Glomerular visceral epithelial cell (primary cell): ENCODE measurements around the gene DDX60.
"Not testable (repeated sequence)": the region's sequence is repeated elsewhere in the genome, so short reads cannot be mapped to it uniquely, and the experiment has no call there.

ENCODE experiments used
- DNase-seq: peaks from one replicate; pipeline ENCODE4 v3.0.0-alpha.2; 2016; ENCODE audit errors: extremely low spot score

Gene DDX60

DNA sequence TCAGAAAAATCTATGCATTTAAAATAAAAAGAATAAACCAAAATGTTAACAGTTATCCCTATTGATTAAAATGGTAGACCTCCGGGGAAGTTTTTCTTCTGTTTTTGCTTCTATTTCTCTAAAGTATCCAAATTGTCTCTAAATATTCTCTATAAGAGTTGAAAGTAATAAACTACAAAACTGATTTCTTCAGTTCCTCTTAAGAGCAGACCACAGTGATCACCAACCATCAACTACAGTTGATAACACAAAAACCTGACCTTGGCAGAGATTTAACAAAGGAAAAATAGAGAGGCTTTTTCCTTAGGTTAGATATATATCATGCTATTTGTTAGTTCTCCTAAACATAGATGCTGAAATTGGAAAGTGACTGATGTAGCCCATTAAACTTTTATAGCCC, 27.3 kb downstream of the DDX60 start:
- no peak for DNase-seq

- DNase-seq, result not testable (repeated sequence)
Observed at GRCh38 chr4:168285850-168286249, 32.7 kb downstream of the DDX60 start.

- no peak for DNase-seq
Observed at GRCh38 chr4:168279556-168279955, 39.0 kb downstream of the DDX60 start.

DNA sequence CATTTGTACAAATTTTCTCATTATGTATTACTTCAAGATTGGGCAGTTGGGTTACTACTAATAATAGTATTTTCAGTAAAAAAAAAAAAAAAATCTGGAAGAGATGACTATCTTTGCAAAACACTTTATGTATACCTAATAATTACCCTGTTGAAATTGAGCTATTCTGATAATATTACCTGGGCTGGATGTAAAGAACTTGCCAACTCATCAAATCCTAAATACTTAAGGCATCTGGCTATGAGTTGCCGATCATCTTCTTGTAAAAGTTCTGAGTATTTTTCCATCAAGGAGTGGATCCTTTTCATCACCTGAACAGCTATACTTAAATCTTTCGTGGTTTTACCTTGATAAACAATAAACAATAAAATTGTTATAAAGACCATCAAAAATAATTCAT, 42.7 kb downstream of the DDX60 start:
- DNase-seq, result no peak

DNA sequence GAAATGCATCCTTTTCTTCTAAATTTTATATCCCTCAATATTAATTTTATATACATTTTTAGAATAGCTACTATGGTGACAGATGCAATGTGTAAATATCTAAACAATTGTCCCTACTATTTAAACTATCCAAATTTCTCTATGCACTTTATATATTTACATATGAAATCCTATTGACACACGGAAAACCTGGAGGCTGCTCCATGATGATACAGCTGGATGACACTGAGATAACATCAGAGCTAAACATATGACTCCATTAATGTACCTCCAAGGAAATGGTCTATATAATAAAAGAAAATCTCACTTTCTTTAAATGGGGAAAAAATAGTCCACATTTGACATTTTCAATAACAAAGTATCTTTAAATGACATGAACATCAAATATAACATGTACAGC, 43.7 kb downstream of the DDX60 start:
- DNase-seq, result no peak

GRCh38 chr4:168273838-168274237, 44.7 kb downstream of the DDX60 start:
- DNase-seq, result no peak

GRCh38 chr4:168272488-168272887, 46.1 kb downstream of the DDX60 start:
- no peak for DNase-seq

- no peak for DNase-seq
Observed at GRCh38 chr4:168269896-168270295, 48.7 kb downstream of the DDX60 start.

- DNase-seq, result no peak
Observed at GRCh38 chr4:168265327-168265726, 53.2 kb downstream of the DDX60 start.

GRCh38 chr4:168264903-168265302, 53.6 kb downstream of the DDX60 start:
- DNase-seq, result no peak

DNA sequence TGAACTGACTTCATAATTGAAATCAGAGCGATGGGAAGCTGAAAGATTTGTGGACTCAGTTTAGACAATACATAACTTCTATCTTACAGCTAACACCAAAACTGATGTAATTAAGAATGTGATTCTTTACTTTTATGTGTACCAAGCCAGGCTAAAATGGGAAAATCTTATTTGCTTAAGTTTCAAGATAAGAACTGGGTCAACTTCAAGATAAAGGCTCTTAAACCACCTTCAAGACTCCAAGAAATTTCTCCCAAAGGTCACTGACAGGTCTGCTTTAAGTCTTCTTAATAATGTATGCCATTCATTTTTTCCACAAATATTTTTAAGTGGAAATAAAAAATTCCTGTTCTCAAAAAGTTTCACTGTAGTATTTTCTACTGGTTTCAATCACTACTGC, 55.5 kb downstream of the DDX60 start:
- no peak for DNase-seq

GRCh38 chr4:168259096-168259495, 59.5 kb downstream of the DDX60 start:
- DNase-seq, result no peak

DNA sequence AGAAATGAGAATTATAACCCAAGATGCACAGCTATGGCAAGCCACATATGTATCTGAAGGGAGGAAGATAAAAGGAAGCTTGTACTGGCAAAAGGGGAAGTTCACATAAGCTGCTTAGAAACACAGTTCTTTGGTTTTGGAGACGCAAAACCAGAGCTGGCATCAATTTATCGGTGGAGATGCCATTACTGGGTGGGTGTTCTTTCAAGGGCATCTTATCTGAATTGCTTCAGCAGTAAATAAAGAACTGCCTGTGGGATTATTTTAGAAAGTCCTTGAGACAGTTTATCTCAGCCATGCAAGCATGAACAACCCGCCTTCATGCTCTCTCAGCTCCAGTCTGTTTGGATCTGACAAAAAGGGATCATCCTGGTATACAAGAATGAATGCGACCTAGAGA, 60.8 kb downstream of the DDX60 start:
- no peak for DNase-seq

DNA sequence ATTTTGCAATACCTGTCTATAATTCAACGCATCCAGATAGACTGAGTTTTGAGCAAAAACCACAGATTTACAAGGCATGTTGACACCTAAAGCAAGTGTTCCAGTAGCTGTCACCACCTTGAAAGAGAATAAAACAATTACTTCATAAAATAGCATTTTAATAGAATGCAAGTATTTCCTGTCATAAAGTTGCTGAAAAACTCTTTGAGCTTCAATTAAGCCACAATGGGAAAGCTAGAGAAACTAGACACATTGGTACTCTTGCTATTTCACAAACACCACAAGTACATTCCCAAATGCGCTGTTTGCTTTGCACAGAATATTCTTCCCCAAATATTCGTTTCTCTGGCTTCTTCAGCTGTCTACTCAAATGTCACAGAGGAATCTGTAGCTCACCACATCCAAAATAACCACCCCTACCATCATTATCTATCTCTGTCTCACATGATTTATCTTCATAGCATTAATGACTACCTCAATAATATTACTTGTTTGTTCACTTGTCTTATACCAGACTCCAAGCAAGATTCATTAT, 70.3 kb downstream of the DDX60 start:
- no peak for DNase-seq

DNA sequence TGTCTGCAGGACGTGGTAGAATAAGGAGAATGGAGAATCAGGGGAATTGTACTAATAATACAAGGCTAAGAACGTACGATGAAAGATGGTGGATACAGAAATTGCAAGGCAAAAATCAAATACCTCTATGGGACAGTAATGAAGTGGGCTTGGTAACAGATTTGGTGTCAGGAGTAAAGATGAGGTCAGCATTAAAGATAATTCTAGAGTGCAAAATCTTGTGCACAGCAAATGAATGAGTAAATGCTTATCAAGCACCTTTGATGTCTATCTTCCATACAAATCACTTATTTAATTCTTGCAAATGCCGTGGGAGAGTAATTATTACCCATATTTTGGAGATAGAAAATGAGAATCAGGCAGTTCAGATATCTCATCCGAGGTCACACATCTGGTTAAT, 70.9 kb downstream of the DDX60 start:
- DNase-seq, result no peak

DNA sequence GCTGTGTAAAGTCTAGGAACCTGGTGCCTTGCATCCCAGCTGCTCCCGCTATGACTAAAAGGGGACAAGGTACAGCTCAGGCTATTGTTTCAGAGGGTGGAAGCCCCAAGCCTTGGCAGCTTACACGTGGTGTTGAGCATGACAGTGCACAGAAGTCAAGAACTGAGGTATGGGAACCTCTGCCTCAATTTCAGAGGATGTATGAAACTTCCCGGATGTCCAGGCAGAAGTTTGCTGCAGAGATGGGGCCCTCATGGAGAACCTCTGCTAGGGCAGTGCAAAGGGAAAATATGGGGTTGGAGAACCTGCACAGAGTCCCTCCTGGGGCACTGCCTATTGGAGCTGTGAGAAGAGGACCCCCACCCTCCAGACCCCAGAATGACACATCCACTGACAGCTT, 76.6 kb downstream of the DDX60 start:
- no peak for DNase-seq

DNA sequence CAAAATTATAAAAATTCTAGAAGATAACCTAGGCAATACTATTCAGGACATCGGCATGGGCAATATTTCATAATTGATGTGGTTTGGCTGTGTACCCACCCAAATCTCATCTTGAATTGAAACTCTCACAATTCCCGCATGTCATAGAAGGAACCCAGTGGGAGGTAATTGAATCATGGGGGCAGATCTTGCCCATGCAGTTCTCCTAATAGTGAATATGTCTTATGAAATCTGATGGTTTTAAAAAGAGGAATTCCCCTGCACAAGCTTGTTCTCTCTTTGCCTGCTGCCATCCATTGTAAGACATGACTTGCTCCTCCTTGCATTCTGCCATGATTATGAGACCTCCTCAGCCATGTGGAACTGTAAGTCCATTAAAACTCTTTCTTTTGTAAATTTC, 77.7 kb downstream of the DDX60 start:
- DNase-seq, result no peak

GRCh38 chr4:168221301-168221700, 97.3 kb downstream of the DDX60 start:
- peak; percentile 66 for DNase-seq

GRCh38 chr4:168220893-168221292, 97.7 kb downstream of the DDX60 start:
- no peak for DNase-seq

DNA sequence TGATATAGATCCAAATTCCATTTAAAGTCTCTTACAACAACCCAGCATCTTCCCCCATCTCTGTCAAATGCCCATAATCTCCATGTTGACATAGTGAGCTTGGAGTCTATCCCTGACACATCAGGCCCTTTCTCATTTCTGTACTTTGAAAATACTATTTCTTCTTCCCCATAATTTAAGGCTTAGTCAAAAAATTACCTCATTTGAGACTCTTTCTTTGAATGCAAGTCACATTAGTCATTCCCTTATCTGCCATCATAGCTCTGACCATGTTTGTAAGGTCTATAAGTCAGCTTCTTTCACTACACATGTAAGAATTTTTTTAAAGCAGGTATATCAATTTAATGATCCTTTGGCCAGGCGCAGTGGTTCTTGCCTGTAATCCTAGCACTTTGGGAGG, 99.9 kb downstream of the DDX60 start:
- DNase-seq, result peak; percentile 62

GRCh38 chr4:168213511-168213910, 105.0 kb downstream of the DDX60 start:
- DNase-seq, result not testable (repeated sequence)

- no peak for DNase-seq
Observed at GRCh38 chr4:168212656-168213055, 105.9 kb downstream of the DDX60 start.

GRCh38 chr4:168208957-168209614, 109.5 kb downstream of the DDX60 start:
- DNase-seq, result no peak
